HG03520 (cell line): Measurements from ENCODE around the gene MALRD1.

ENCODE experiments used
- ATAC-seq: cut with Tn5 transposase; IDR thresholded peaks from one replicate; pipeline ENCODE4 v1.9.1; 2021; ENCODE audit warnings: mild to moderate bottlenecking, moderate library complexity; ENCODE audit not compliant: unreplicated experiment

MALRD1 gene

DNA sequence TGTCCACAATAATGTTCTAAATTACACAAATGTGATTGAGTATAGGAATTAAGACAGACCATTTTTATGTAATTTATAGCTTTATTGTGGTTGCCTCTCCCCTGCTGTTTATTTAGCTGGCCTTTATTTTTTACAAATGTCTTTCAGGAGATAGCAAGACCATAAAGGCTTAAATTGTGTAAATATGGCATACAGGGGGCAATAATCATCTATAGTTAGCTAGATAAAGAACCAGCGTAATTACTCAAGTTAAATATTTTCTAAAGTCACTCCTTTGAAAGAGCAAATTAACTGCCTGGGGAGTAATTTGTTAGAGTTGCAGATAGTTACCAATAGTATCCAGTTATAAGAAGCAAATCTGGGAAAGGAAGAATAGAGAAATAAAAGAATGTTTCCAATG lies at the start of gene MALRD1:
Gene MALRD1, plus strand, starts transcription at position 313 of the 400 bp plus-strand sequence. CDS start 138 bp downstream, outside the sequence.
- no peak for ATAC-seq

DNA sequence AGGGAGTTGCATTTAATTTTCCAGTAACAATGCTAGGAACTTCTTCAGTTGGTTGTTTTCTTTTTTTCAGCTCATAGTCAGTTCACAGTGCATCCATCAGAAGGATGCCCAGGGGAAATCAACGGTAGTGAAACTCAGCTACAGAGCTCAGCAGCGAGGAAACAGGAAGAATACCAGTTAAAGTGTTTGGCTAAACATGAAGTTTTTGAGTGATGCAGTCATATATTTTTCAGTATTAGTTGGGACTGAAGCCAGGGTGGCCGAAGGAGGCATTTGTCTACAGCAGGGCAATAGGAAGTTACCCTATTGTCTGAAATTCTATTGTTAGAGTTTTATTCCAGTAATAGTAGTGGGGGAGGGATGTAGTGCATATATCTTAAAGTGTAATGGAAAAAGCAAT lies 45.3 kb upstream of the MALRD1 start:
- no peak for ATAC-seq

DNA sequence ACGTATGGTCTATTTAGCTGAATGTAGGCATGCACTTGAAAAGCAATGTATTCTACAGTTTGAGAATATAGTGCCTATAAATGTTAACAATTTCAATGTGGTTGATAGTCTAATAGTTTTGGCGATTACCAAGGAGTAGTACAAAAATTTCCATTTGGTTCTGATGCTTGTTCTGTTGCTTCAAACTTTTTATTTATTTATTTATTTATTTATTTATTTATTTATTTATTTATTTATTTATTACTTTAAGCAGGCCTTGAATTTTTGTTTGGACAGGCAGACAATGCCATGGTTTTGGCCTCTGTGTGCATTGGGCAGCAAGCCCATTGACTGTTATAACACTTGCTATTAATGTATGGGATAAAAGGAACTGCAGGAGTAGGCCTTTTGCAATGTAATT lies 36.5 kb upstream of the MALRD1 start:
- no peak for ATAC-seq

DNA sequence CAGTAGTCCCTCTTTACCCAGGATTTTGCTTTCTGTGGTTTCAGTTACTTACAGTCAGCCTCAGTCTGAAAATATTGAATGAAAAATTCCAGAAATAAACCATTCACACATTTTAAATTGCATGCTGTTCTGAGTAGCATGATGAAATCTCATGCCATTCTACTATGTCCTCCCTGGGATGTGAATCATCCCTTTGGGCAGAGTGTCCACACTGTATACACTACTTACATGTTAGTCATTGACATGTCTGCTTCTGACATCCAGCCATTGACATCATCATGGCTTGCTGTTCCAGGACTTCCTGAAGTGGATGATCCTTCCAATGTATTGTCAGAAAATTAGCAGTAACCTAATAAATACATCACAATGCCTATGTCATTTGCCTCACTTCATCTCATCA lies 34.6 kb upstream of the MALRD1 start:
- no peak for ATAC-seq

DNA sequence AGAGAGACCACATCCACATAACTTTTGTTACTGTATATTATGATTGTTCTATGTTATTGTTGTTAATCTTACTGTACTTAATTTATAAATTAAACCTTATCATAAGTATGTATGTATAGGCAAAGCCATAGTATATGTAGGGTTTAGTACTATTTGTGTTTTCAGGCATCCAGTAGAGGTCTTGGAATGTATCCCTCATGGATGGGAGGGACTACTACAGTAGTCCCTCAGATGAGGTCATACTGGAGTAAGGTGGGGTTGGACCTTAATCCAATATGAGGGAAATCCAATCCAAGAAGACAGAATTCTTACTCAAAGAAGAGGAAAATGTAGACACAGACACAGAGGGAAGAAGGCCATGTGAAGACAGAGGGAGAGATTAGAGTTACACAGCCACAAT lies 34.1 kb upstream of the MALRD1 start:
- no peak for ATAC-seq

DNA sequence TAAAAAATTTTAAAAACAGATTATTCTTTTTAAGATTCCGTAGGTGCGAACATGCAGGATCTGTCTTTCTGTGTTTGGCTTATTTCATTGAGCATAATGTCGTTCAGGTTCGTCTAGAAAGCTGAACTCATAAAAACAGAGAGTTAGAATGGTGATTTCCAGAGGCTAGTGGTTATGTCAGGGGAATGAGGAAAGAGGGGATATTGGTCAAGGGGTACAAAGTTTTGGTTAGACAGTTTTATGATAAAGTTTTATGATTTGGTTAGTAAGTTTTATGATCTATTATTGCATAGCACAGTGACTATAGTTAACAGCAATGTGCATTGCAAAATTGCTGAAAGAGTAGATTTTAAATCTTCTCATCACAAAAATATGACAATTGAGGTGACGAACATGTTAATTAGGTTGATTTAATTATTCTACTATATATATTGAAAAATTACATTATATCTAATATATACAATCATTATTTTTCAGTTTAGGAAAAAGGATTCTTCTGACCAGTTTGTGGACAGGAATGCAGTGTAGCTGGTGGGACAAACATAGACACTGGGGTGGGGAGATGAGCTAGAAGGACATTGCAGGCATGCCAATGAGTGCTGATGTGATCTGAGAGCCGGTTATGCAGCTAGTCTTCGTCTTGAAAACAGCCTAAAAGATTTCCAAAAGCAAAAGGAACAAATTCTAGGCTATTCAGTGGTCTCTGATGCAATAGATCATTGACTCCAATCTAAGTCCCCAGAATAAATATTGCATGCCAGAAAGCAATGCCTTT lies 31.3 kb upstream of the MALRD1 start:
- no peak for ATAC-seq

DNA sequence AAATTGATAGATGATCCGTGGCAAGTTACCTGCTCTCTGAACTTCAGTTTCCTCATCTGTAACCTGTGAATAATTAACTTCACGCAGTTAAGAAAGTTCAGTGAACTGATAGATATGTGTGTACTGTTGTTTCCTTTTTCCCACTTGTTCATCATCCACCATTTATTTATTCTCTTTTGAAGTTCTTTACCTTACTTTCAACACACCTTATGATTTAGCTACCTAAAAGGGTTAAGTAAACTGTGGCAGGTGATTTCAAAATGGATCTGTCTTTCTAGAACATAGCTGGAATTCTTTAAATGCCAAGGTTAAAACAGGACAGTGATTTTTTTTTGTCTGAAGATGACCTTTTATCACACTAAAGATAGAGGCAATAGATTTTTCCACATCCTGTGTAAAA lies 27.4 kb upstream of the MALRD1 start:
- no peak for ATAC-seq

DNA sequence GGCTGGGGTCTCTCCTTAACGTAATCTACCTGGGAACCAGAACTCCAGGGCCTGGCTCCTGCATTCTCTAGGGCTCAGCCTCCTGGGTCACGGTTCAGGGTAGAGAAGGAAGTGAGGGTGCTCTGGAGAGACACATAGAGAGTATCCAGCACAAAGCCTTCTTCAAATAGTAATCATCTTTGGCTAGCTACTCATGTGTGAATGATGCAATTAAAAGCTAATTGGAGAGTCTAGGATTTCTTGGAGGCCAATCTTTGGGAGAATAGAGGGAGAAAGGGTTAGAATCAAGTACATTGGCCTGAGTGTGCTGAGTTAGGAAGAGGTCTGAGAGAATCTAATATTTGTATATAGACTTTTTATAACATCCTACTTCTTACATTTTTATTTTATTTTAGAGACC lies 24.0 kb upstream of the MALRD1 start:
- no peak for ATAC-seq

DNA sequence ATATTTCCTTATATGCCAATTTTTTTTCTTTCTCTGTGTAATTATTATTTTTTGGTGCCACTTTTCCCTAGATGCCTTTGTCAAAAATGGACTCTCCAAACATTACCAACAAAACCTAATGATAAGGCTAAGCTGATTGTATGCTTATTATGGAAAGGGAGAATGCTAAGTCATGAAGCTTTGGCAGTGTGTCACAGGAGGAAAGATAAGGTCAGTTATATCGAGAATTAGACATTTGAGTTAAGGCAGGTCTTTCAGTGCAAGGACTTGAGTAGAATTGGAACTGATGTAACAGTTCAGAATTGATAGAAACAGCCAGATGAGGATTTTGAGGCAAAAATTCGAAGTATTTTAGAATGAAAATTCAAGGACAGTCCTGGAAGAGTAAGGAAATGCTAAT lies 16.8 kb upstream of the MALRD1 start:
- no peak for ATAC-seq

DNA sequence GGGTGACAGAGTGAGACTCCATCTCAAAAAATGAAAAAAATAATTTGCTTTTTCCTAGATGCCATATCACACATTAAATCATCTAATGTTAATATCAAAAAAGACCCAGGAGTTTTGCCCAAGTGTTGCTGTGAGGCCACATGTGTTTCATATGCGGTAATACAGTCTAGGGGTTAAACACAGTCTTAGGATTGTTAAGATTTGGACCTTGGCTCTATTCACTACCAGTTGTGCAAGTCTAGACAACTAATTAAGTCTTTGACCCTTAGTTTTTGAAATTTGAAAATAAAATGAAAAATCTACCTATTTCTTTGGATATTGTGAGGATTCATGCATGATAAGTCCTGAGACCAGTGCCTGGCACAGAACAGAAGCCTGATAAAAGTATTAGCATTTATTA lies 14.9 kb upstream of the MALRD1 start:
- ATAC-seq = no peak

DNA sequence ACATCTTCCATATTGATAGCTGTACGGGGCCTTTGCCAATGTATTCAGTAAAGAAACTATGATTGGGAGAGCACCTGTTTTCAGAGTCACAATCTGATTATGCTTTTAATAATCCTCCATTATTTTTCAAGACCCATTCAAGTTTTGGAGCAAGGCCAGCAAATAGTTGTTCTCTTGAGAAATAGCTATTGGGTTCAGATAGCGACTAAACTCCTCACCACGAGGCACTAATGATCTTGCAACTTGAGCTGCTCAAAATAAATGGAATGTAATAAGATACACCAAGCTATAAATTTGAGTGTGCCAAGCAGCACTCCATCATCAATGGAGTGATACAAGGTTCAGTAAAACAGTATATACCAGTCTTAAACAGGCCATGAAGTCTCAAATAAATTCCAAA lies 7.4 kb upstream of the MALRD1 start:
- no peak for ATAC-seq

DNA sequence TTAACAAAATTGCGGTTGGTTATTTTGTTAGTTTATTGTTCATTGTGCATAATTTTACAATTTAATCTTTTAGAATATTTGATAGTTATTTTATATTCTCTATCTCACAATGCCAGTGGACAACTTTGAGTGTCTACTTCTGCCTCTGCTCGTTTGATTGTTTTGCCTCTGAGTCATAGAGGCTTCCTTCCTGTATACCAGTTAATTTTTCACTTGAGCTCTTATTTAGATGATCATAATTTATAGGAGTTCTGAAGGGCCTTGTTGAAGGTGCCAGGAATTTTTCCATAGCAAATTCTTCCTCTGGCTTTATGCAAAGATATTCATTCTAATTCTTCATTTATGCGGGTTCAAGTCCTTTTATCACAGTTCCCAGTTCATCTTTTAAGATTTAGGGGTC lies 5.2 kb upstream of the MALRD1 start:
- ATAC-seq = no peak

DNA sequence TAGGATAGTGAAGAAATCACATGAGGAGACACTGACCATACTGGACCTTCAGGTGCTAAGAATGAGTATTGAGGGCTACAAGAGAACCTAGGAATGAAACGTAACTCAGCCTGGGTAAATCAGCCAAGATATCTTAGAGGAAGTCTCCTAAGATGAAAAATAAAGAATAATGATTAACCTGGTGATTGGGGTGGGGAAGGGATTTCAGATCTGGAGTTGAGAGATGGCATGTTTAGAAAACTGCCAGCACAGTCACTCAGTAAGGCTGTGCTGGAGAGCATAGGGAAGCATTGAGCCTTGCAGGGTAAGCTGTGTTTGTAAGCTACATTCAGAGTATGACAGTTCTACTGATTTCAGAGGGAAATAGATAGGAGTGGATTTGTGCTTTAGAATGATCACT lies 1.9 kb upstream of the MALRD1 start:
- ATAC-seq = no peak

DNA sequence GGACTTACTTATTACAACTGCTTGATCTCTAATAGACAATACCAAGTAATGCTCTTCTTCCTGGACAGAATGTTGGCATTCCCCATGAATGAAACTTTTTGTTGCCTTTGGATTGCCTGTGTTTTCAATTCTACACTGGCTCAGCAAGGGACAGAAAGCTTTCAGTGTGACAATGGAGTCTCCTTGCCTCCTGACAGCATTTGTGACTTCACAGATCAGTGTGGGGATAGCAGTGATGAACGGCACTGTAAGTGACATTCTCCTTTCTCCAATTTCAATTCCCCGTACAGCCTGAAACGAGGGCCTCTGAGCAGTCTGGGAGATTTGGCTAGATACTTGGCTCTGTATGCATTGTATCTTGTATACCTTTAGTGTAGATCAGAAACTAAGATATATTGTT lies 290 bp downstream of the MALRD1 start:
- no peak for ATAC-seq

DNA sequence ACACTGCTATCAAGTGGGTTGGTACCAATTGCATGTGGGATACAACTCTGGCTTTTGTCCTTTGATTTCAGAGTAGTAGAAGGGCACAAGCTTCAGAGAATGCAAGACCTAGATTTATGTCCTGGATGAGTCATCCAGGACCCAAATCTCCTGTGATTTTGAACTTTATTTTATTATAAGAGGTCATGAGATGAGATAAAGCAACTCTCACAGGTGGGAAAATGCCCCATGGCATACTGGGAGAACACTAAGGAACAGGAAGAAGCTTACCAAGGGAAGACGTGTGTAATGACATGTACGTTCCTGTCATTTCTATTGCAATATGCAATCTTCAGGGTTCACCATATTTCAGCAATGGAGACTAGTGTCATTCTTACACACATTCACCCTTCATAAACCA lies 966 bp downstream of the MALRD1 start:
- ATAC-seq = no peak

DNA sequence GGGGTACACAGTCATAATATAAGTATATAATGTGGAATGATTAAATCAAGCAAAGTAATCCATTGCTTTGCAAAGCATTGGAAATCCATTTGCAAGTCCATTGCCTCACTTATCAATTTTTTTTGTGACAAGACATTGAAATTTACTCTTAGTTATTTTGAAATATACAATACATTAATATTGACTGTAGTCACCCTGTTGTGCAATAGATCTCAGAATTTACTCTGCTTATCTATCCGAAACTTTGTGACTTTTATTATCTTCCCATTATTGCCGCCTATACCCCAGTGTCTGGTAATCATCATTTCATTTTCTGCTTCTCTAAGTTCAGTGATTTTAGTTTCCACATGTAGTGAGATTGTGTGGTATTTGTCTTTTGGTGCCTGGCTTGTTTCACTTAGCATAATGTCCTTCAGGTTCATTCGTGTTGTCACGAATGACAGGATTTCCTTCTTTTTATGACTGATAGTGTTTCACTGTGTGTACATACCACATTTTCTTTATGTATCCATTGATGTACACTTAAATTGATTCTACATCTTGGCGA lies 5.8 kb downstream of the MALRD1 start:
- ATAC-seq = no peak

DNA sequence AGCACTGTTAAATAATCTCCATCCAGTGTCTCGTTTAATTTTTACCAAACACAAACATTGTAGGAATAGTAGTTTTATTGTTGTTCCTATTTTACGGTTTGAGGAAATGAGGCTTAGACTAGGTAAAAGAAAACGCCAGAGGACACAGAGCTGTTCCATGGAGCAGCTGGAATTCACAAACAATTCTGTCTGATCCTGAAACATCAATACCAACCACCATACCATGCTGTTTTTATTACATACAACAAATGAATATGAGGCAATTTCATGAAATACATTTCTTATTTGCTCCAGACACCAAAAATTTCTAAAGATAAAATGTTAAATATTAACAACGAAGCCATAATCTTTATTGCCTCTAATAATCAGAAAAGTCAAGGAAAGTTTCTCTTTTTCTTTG lies 9.4 kb downstream of the MALRD1 start:
- ATAC-seq = no peak

DNA sequence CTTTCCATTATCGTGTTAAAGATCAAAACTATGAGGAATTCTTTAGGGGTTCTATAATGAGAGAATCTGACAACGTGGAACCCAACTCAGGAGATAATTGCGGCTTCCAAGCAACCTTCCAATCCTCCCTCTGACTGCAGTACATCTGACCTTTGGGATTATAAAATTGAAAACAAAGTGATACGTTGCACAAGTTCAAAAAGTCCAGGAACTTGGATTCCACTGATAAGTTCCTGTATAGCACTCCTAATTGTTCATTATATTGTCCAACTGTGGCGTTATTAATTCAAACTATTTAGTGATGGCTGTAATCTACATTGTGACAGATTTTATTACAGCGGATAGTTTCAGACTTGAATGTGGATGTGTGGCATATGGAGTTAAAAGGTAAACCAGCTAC lies 15.4 kb downstream of the MALRD1 start:
- no peak for ATAC-seq

DNA sequence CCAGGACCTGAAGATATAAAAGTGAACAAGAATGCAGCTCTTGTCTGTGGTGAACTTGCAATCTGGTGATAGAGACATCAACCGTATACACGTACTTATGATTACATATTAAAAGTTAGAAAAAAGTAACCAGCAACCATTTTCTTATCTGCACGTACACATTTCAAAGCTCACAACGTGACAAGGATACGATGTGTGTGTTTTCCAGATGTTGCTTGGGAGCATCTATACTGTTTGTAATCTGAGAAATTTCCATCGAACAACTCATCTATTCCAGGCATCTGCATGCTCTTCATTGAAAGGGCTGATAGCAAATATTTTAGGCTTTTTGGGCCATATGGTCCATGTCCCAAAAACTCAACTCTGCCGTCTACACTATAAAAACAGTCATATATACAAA lies 23.3 kb downstream of the MALRD1 start:
- ATAC-seq = no peak

DNA sequence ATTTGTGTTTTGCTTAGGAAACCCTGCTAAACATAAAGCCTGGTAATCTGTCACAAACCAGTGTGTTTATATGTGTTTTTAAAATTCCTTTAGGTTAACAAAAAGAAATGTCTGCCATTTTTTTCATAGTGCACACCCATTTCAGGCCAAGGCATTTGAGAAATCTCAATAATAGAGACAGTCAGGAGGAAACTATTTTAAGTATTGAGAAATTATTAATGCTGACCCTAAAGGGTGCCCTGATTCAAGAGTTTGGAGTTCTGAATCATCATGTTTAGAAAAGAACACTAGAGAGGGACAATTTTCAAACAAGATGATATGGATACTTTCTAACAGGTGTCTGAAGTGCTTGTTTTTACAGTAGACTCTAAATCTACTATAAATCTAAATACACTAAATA lies 28.7 kb downstream of the MALRD1 start:
- no peak for ATAC-seq

DNA sequence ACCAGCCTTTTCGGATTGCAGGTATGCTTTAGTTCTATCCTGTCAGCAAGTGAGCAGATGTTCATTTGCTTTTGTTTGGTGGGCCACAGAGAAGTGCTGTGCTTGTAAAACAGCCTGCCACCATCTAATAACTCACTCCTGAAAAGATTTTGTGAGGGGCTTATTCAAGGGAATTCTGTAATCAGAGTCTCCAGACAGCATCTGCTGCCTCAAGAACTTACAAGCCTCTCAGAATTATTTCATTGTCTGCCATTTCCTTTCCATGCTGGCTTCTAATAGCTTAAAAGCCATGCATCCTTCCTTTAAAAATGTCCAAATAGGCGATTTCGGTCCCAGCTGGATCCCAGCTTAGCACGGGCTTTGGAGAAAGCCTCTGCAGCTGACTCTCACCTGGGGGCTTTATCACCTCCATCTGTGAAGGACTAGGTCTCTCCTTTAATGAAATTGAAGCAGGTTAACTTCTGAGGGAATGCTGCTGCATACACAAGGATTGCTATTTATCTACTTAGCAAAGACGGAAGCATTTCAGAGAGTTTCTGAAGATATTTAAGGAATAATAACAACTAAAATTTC lies 48.0 kb downstream of the MALRD1 start:
- no peak for ATAC-seq

DNA sequence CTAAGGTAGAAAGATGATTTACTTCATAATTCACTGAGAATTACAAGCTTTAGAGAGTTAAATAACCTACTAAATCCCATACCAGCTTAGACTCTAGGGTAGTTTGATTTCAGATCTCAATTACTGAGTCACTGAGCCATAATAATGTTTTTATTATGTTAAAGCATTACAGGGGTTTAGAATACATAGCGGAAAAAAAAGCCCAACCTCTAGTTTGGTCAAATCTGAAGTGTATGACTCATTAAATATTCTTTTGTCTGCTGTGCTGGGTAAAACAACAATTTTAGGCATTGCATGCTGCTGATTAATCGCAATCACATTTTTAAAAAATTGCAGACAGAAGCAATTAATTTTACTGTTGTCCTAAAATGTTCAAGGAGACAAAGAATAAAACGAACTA lies 48.5 kb downstream of the MALRD1 start:
- no peak for ATAC-seq

DNA sequence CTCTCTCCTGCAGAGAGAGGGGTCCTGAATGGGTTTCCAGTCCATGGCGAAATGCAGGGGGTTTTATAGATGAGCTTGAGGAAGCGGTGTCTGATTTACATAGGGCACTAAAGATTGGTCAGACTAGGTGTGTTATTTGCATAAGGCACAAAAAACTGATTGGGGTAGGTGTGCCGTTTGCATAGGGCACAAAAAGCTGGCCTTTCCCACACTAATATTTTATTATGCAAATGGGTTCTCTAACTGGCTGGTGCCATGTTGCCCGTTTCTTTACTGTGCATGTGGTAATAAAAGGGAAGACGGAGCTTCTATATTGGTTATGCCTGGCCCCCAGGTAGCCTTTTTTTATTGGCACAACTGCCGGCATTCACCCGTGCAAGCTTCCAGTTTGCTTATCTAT lies 50.2 kb downstream of the MALRD1 start:
- no peak for ATAC-seq
